Mucosa of rectum (tissue), 2 donors: ENCODE measurements around the gene OCA2.
"Not testable (repeated sequence)": the region's sequence is repeated elsewhere in the genome, so short reads cannot be mapped to it uniquely, and the experiment has no call there.

Source experiments
- H3K27ac ChIP-seq, 2 donors: one replicate each; pipeline ENCODE4 v1.7.0; 2013; ENCODE audit warnings: inconsistent platforms in 2 of 2, low read depth in 2 of 2, low read length in 2 of 2
- H3K27me3 ChIP-seq, 2 donors: one replicate each; pipeline ENCODE4 v1.7.0; 2013; ENCODE audit warnings: low read length in 2 of 2; ENCODE audit not compliant: control insufficient read depth in 2 of 2, insufficient read depth in 2 of 2
- H3K36me3 ChIP-seq, 2 donors: one replicate each; pipeline ENCODE4 v1.7.0; 2013; ENCODE audit warnings: low read length in 2 of 2; ENCODE audit not compliant: control insufficient read depth in 2 of 2, insufficient read depth in 2 of 2
- H3K4me1 ChIP-seq, 2 donors: one replicate each; pipeline ENCODE4 v1.7.0; 2013; ENCODE audit warnings: low read length in 2 of 2, mild to moderate bottlenecking in 1 of 2; ENCODE audit not compliant: control insufficient read depth in 2 of 2, insufficient read depth in 2 of 2
- H3K4me3 ChIP-seq, 2 donors: one replicate each; pipeline ENCODE4 v1.7.0; 2013; ENCODE audit warnings: low read length in 2 of 2
- H3K9ac ChIP-seq, 2 donors: one replicate each; pipeline ENCODE4 v1.7.0; 2013; ENCODE audit warnings: low read length in 2 of 2, low read depth in 1 of 2, mild to moderate bottlenecking in 1 of 2
- H3K9me3 ChIP-seq, 2 donors: one replicate each; pipeline ENCODE4 v1.7.0; 2013; ENCODE audit warnings: low read length in 2 of 2; ENCODE audit not compliant: control insufficient read depth in 2 of 2
- donor health status: healthy.
- donor health status: Normal muscosa, but diverticular disease.

Gene OCA2

GRCh38 chr15:27855137-27855536, 244.0 kb downstream of the OCA2 start:
- Histone ChIP-seq H3K9me3 (peaks cover 2 to 3% of the 10 kb centered on the region in 2 donors), H3K4me1 (no peaks in the 10 kb centered on the region), H3K36me3 (no peaks in the 10 kb centered on the region)

GRCh38 chr15:27854601-27855000, 244.5 kb downstream of the OCA2 start:
- Histone ChIP-seq H3K9me3 (peaks cover 2 to 4% of the 10 kb centered on the region in 2 donors), H3K4me3 (no peak overlapping the region), H3K27ac (no peak overlapping the region), H3K36me3 (no peaks in the 10 kb centered on the region), H3K4me1 (no peaks in the 10 kb centered on the region), H3K9ac (no peak overlapping the region), H3K27me3 (no peaks in the 10 kb centered on the region)

More at GRCh38 chr15:27855137-27855536, 244.0 kb downstream of the OCA2 start:
- no peak overlapping the region for H3K9ac ChIP-seq
- no peak overlapping the region for H3K27ac ChIP-seq
- no peak overlapping the region for H3K4me3 ChIP-seq
- no peaks in the 10 kb centered on the region for H3K27me3 ChIP-seq

GRCh38 chr15:27853624-27854455, 245.3 kb downstream of the OCA2 start:
- Histone ChIP-seq H3K4me1 (no peaks in the 10 kb centered on the region), H3K27ac (no peak overlapping the region), H3K9ac (no peak overlapping the region), H3K27me3 (no peaks in the 10 kb centered on the region), H3K9me3 (peaks cover 5 to 10% of the 10 kb centered on the region in 2 donors), H3K4me3 (no peak overlapping the region), H3K36me3 (no peaks in the 10 kb centered on the region)

GRCh38 chr15:27851858-27852210, 247.3 kb downstream of the OCA2 start:
- Histone ChIP-seq H3K4me1 (no peaks in the 10 kb centered on the region), H3K4me3 (no peak overlapping the region), H3K36me3 (no peaks in the 10 kb centered on the region), H3K9ac (no peak overlapping the region), H3K27ac (no peak overlapping the region), H3K9me3 (peaks cover 10 to 13% of the 10 kb centered on the region in 2 donors), H3K27me3 (no peaks in the 10 kb centered on the region)

- Histone ChIP-seq H3K27me3 (no peaks in the 10 kb centered on the region), H3K4me1 (no peaks in the 10 kb centered on the region), H3K4me3 (no peak overlapping the region), H3K9me3 (peaks cover 10 to 14% of the 10 kb centered on the region in 2 donors), H3K27ac (no peak overlapping the region), H3K36me3 (no peaks in the 10 kb centered on the region), H3K9ac (no peak overlapping the region)
These were observed 247.9 kb downstream of the OCA2 start for GRCh38 chr15:27850981-27851857.

- no peak overlapping the region for H3K4me3 ChIP-seq
- H3K27ac ChIP-seq = no peak overlapping the region
- no peaks in the 10 kb centered on the region for H3K36me3 ChIP-seq
- H3K9ac ChIP-seq = no peak overlapping the region
- H3K9me3 ChIP-seq = peaks cover 7 to 16% of the 10 kb centered on the region in 2 donors
- H3K27me3 ChIP-seq = no peaks in the 10 kb centered on the region
- no peaks in the 10 kb centered on the region for H3K4me1 ChIP-seq
These were observed 249.1 kb downstream of the OCA2 start for GRCh38 chr15:27850050-27850449.

- H3K36me3 ChIP-seq, H3K27me3 ChIP-seq, H3K4me1 ChIP-seq, H3K9ac ChIP-seq, H3K4me3 ChIP-seq, H3K27ac ChIP-seq: not testable (repeated sequence)
- peaks cover 7 to 14% of the 10 kb centered on the region in 2 donors for H3K9me3 ChIP-seq
These were observed 250.2 kb downstream of the OCA2 start for GRCh38 chr15:27848936-27849335.

GRCh38 chr15:27847775-27848710, 251.1 kb downstream of the OCA2 start:
- Histone ChIP-seq H3K4me3 (no peak overlapping the region), H3K36me3 (no peaks in the 10 kb centered on the region), H3K4me1 (no peaks in the 10 kb centered on the region), H3K27me3 (no peaks in the 10 kb centered on the region), H3K9ac (no peak overlapping the region), H3K9me3 (peaks cover 7 to 14% of the 10 kb centered on the region in 2 donors), H3K27ac (no peak overlapping the region)

- Histone ChIP-seq H3K27ac (no peak overlapping the region), H3K36me3 (no peaks in the 10 kb centered on the region), H3K4me1 (no peaks in the 10 kb centered on the region), H3K9ac (no peak overlapping the region), H3K9me3 (peaks cover 7 to 14% of the 10 kb centered on the region in 2 donors), H3K27me3 (no peaks in the 10 kb centered on the region), H3K4me3 (no peak overlapping the region)
These were observed 252.3 kb downstream of the OCA2 start for GRCh38 chr15:27846722-27847395.
